Stomach (tissue), 4 donors: ENCODE measurements around the gene ALDH16A1.

Experiments used
- CTCF ChIP-seq, 7 experiments: fragments of 450-650 bp in 4 of 7; fragments of 200-600 bp in 3 of 7; sonication (generic) in 3 of 7; IDR thresholded peaks; one replicate each; pipeline ENCODE4 v1.5.1; 2016 to 2019; ENCODE audit warnings: antibody characterized with exemption in 7 of 7, control low read depth in 2 of 7, mild to moderate bottlenecking in 1 of 7
- EP300 ChIP-seq: sonication (generic); formaldehyde crosslinking; IDR thresholded peaks from one replicate; pipeline ENCODE4 v1.6.1; 2017; ENCODE audit warnings: antibody characterized with exemption
- POLR2A ChIP-seq, 4 donors: fragments of 450-650 bp; IDR thresholded peaks; one replicate each; pipeline ENCODE4 v1.6.1; 2016; ENCODE audit warnings: antibody characterized with exemption in 4 of 4, control low read depth in 2 of 4, mild to moderate bottlenecking in 1 of 4, moderate library complexity in 1 of 4
- POLR2AphosphoS5 ChIP-seq, 3 donors: sonication (generic); formaldehyde crosslinking; IDR thresholded peaks; one replicate each; pipeline ENCODE4 v1.6.1; 2016; ENCODE audit warnings: antibody characterized with exemption in 3 of 3

- TF ChIP-seq POLR2A (IDR thresholded peaks at IDR 0.05) (no peak), CTCF (IDR thresholded peaks at IDR 0.05) (no peak), EP300 (no peak), POLR2AphosphoS5 (IDR thresholded peaks at IDR 0.05) (no peak)
Observed at GRCh38 chr19:49442771-49443365, 10.2 kb upstream of the ALDH16A1 start.
